GM21825 (cell line): ENCODE results near the gene IRAK1.

Experiments
- ATAC-seq: cut with Tn5 transposase; IDR thresholded peaks from one replicate; pipeline ENCODE4 v1.9.1; 2021; ENCODE audit warnings: mild to moderate bottlenecking, moderate library complexity; ENCODE audit not compliant: unreplicated experiment

IRAK1 gene

GRCh38 chrX:154021131-154021611, 1.5 kb upstream of the IRAK1 start:
- no peak for ATAC-seq

DNA sequence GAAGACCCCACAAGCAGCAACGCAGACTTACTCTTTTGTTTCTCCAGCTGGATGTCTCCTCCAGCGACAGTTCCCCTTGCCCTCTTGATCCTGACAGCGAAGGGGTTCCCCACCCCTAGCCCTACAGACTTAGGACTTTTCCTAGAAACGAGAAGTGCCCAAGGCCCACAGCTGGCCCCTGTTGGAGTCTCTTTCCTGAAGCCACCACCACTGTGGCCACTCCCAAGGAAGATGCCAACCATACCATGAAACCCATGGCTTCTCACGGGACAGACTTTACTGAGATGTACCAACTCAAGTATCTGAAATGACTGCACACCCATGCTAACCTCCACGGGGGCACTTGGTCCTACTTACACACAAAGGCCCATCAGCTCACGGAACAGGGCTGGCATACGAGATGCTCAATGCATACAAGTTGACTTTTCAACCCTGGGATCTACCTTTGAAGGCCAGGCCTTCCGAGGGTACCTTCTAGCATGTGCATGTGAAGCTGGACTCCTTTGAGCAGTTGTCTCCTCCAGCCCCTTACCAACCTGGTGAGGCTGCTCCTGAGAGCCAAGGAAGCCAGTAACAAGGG, 924 bp upstream of the IRAK1 start:
- ATAC-seq, result no peak

DNA sequence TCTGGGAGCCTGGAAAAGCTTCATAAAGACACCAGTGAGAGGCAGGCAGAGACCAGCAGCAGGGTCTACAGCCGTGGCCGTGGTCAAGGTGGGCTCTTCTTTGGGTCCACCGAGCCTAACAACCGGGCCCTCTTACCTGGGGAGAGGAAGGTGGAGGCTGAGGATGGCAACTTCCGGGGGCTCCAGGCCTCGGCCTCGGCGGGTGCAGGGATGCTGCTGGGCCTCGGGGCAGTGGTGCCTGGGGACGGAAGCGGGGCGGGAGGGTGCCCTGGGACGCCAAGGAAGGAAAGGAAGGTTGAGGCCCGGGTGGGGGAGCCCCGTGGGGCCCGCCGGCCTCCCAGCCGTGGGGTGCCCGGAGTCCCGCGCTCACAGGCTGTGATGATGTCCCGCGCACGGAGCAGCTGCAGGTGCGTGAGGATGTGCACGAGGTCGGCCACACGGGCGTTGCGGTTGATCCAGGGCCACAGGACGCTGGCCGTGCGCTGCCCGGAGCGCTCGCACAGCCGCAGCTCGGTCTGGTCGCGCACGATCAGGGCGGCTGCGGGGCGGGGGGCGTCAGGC, 561 bp downstream of the IRAK1 start:
- ATAC-seq, result no peak

GRCh38 chrX:154018518-154019060, 1.1 kb downstream of the IRAK1 start:
- no peak for ATAC-seq

- ATAC-seq, result no peak
Observed at GRCh38 chrX:154017766-154018517, 1.8 kb downstream of the IRAK1 start.

DNA sequence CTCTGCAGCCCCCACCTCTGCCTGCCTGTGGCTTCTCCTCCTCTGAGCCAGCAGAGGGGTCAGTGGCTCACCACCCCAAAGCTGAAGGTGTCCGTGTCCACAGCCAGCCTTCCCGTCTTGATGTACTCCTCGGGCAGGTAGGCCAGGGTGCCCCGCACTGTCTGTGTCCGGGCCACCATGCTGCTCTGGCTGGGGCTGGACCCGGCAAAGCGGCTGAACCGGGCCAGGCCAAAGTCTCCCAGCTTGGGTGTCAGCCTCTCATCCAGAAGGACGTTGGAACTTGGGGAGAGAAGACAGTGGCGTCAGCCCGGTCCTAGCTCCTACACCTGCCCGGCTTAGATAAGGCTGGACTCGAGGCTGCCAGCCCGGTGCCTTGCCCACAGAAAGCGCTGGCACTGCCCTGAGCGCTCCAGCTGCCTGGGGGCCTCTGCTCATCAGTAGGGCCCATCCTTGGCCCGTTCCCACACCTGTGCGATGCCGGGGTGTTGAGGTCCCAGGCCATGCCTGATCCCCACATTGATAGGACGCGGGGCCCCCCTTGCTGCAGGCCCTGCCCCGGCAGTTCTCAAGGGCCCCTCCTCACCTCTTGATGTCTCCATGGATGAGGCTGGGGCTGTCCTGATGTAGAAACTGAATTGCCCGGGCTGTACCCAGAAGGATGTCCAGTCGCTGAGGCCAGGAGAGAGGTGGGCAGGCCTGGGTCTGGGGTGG, 3.2 kb downstream of the IRAK1 start:
- ATAC-seq, result no peak

DNA sequence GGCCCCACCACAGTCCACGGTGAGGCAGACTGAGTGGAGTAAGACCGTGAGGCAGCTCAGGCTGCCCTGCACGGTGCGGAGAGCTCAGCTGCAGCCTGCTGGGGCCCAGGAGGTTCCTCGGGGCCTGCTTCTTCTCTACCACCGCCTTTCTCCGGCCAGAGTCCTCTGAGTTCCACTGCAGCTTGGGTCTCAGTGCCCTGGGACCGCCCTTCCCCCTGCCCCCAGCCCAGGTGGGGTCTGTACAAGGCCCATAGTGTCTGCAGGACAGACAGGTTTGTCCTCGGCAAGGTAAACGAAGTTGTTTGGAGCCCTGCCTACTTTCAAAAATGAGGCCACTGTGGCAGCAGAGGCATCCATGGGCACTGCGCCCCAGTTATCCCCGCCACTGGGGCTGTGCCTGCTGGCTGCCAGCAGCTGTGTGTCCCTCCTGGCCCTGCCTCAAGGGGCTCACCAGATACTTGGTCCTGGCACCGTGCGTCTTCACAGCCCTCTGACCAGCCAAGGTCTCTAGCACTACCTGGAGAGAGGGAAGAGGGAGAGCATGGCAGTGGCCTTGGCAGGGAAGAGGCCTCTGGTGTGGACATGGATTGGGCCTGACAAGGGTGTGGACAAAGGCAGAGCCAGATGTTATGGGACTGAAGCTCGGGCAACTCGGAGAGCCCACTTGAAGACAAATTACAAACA, 4.0 kb downstream of the IRAK1 start:
- no peak for ATAC-seq

GRCh38 chrX:154014429-154015380, 5.0 kb downstream of the IRAK1 start:
- ATAC-seq, result no peak

DNA sequence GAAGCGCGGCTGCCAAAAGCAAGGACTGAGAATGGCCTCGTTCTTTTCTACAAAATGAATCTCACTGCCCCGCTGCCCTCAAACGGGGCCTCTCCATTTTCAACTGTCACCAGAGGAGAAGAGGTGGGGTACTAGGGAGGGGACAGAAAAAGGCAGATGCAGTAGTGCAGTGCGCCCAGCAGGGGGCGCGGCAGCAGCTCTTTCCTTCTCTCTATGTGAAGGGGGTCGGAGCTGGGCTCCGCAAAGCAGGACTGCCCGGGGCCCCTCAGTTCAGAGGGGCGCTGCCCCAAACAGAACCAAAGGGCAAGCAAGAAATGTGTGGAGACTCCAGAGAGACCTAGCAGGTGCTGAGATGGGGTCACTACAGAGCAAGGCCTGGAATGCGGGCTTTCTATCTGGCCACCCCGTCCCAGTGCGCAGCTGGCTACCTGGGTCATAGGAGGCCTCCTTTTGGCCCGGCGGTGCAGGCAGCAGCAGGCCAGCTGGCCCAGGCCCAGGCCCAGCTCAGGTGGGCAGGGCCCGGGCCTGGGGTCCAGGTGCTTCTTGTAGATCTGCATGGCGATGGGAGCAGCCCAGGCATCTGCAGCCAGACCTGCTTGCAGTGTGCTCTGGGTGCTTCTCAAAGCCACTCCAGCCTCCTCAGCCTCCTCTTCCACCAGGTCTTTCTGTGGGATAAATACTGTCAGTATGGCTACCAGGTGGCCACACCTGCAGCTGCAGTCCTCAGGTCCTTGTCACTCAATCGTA, 5.9 kb downstream of the IRAK1 start:
- no peak for ATAC-seq

GRCh38 chrX:154013001-154013421, 6.7 kb downstream of the IRAK1 start:
- no peak for ATAC-seq

GRCh38 chrX:154012336-154012991, 7.2 kb downstream of the IRAK1 start:
- ATAC-seq, result no peak

GRCh38 chrX:154011376-154012335, 8.0 kb downstream of the IRAK1 start:
- no peak for ATAC-seq

DNA sequence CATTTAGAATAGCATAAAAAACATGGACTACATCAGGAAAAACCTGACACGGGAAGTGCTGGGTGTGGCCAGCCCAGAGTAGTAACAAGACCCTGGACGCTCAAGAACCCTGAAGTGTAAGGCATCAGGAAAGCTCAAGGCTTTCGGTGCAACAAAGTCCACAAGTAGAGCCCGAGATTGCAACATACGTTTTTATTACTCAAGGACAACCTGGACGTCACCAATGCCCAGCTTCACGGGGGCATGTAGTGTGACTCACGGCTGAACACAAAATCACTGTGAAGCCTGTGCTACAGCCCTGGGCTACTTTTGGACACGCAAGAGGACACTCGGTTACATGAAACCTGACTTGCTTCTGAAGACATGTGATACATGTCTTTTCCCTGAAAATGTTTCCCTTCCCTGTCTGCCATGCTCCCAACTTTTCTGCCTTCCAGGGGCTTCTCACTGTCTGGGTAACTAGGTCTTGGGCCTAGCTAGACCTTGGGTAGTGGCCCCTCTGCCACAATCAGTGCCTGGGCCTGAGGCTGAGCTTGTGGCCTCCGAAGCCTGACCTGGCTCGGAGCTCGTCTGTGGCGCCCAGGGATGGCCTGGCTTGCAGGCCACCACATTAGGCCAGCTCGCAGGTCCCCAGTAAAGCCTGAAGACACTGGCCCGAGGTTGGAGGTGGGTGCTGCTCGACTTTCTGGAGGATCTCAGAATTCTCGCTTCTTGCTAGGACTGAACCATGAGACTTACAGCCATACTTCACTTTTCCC, 9.2 kb downstream of the IRAK1 start:
- ATAC-seq, result no peak

GRCh38 chrX:154008521-154008920, 11.2 kb downstream of the IRAK1 start:
- ATAC-seq, result no peak

- ATAC-seq, result no peak
Observed at GRCh38 chrX:154006947-154007346, 12.8 kb downstream of the IRAK1 start.

DNA sequence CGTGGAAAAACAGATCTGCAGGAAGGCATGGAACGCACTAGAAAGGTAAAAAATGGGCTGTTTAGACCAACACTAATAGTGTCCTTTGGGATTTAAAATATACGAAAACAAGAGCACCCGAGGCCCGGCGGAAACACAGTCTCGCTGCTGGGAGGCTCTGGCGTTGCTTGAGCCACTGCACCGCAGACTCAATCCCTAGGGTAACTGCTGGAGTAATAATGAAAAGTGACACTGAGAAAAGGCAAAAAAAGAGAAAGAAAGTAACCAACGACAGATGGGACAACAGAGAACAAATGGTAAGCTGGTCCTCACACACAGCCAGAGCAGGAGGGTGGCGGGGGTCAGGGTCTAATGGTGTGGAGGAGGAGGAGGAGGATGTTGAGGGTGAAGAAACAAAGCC, 15.4 kb downstream of the IRAK1 start:
- ATAC-seq, result no peak
